Measurements from ENCODE around the gene CTRL.

CTRL gene

DNA sequence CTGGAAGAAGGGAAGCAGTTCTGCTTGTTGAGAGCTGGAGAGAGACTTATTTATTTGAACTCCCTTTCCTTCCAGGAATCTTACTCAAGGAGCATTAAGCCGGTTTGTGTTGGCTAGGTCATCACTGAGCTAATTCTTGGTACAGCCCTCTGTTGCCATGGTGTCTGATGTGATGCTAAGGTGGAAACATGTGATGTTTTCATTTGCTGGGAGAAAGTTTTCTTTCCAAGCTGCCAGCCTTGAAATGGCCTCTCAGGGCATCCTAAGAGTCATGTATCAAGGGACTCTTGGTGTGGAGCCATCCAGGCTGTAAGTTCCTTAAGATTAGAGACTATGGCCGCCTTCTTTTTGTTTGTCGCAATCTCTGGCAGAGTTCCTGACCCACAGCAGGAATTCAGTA, 34.4 kb downstream of the CTRL start:
- no peaks in the 10 kb centered on the region for H3K27me3 ChIP-seq
- no peak overlapping the region for H3K27ac ChIP-seq
- H3K4me2 ChIP-seq: no peak overlapping the region
- H3K4me3 ChIP-seq: no peak overlapping the region
- H3K36me3 ChIP-seq: peaks cover 0 to 36% (median 28%) of the 10 kb centered on the region in 11 experiments; a peak in 15 of 22 replicates
- H3K4me1 ChIP-seq: peaks cover 16 to 22% (median 19%) of the 10 kb centered on the region in 10 experiments
- H4K20me1 ChIP-seq: peaks cover 23 to 77% (median 55%) of the 10 kb centered on the region in 11 experiments; a peak in 17 of 22 replicates
- TF ChIP-seq Cebpa-rat (IDR thresholded peaks at IDR 0.05): no peak
- no peak overlapping the region for H3K9ac ChIP-seq
- H3K9me3 ChIP-seq (replicated peaks in 1 of 11): no peaks in the 10 kb centered on the region

- no peaks in the 10 kb centered on the region for H3K9me3 ChIP-seq (replicated peaks in 1 of 11)
- H3K27me3 ChIP-seq: no peaks in the 10 kb centered on the region
- H3K4me1 ChIP-seq: peaks cover 17 to 25% (median 20%) of the 10 kb centered on the region in 10 experiments
- peak overlapping the region; percentile 86 to 99 (median 95) for H3K4me2 ChIP-seq
- peaks cover 0 to 18% (median 4%) of the 10 kb centered on the region in 11 experiments; a peak in 6 of 22 replicates for H3K36me3 ChIP-seq
- H3K9ac ChIP-seq: peak overlapping the region; percentile 95 to 99 (median 98)
- H4K20me1 ChIP-seq: peaks cover 10 to 45% (median 25%) of the 10 kb centered on the region in 11 experiments; a peak in 15 of 22 replicates
- TF ChIP-seq Cebpa-rat (IDR thresholded peaks at IDR 0.05): no peak
- peak overlapping the region; percentile 89 to 99 (median 92) for H3K4me3 ChIP-seq
- H3K27ac ChIP-seq: peak overlapping the region; percentile 90 to 97 (median 96)
Measured at GRCh38 chr16:67893743-67894399, 37.8 kb downstream of the CTRL start.

GRCh38 chr16:67892899-67893742, 38.5 kb downstream of the CTRL start, which contains the start of gene PSKH1:
Gene PSKH1 (plus strand): TSS chr16:67893254. CDS start chr16:67908750, 15,496 bp downstream.
- peak within 1 kb of the TSS; percentile 95 to 99 (median 98) for H3K9ac ChIP-seq
- peaks cover 17 to 25% (median 20%) of the 10 kb centered on the region in 10 experiments for H3K4me1 ChIP-seq
- no peak for TF ChIP-seq Cebpa-rat (IDR thresholded peaks at IDR 0.05)
- peak within 1 kb of the TSS; percentile 89 to 99 (median 92) for H3K4me3 ChIP-seq
- H3K27me3 ChIP-seq: no peaks in the 10 kb centered on the region
- H4K20me1 ChIP-seq: peaks cover 8 to 38% (median 19%) of the 10 kb centered on the region in 11 experiments; a peak in 15 of 22 replicates
- H3K36me3 ChIP-seq: peaks cover 0 to 23% (median 8%) of the 10 kb centered on the region in 11 experiments; a peak in 6 of 22 replicates
- H3K27ac ChIP-seq: peak within 1 kb of the TSS; percentile 90 to 97 (median 96)
- peak within 1 kb of the TSS; percentile 86 to 99 (median 95) for H3K4me2 ChIP-seq
- no peaks in the 10 kb centered on the region for H3K9me3 ChIP-seq (replicated peaks in 1 of 11)

DNA sequence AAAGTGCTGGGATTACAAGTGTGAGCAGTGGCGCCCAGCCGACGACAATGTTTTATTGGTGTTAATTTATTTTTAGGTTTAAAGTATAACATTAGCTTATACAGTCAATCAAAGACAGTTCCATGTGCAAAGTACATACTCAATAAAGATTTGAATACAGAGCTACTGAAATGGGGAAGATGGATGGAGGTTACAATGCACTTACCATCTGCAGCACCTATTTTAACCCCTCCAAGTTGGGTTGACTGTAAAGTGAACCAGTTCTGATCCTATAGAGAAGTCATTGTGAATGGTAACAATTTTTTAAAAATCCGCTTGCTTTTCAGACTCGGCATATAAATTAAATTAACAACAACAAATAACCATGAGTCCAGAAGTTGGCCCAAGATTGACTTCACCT, 39.3 kb downstream of the CTRL start:
- Histone ChIP-seq H3K4me2 (peak overlapping the region; percentile 61 to 88 (median 71)), H3K27me3 (no peaks in the 10 kb centered on the region), H3K36me3 (peaks cover 0 to 21% (median 2%) of the 10 kb centered on the region in 11 experiments; a peak in 7 of 22 replicates), H3K27ac (peak overlapping the region in 7 of 11 experiments; percentile 11 to 96 (median 43); a peak in 11 of 22 replicates), H3K4me3 (peak overlapping the region; percentile 89 to 99 (median 92)), H4K20me1 (peaks cover 7 to 30% (median 11%) of the 10 kb centered on the region in 11 experiments; a peak in 13 of 22 replicates), H3K4me1 (peaks cover 17 to 25% (median 20%) of the 10 kb centered on the region in 10 experiments), H3K9me3 (replicated peaks in 1 of 11) (no peaks in the 10 kb centered on the region), H3K9ac (peak overlapping the region; percentile 69 to 99 (median 98))
- no peak for TF ChIP-seq Cebpa-rat (IDR thresholded peaks at IDR 0.05)

DNA sequence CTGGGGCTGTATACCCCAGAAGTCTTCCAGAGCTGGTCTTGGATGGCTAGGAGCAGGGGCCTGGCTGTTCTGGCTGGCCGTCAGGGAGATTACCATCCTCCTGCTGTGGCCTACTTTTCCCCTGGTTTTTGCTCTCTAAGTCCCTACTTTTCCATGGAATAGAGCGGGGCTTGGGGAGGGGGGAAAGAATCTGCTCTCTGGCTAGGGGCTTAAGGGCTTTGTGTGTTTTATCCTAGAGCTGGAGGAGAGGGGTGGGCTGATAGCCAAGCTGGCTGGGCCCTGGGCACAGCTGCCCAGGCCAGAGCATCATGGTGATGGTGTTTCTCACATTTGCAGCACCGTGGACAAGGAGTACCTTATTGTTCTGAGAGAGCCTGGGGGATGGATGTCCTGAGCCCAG, 43.3 kb downstream of the CTRL start:
- no peak overlapping the region for H3K27ac ChIP-seq
- H3K27me3 ChIP-seq: no peaks in the 10 kb centered on the region
- H3K4me3 ChIP-seq: no peak overlapping the region
- peak overlapping the region in 2 of 11 experiments; percentile 3 to 15; a peak in 1 of 22 replicates for H3K9ac ChIP-seq
- H3K36me3 ChIP-seq: peaks cover 35 to 52% (median 38%) of the 10 kb centered on the region in 11 experiments
- H3K4me1 ChIP-seq: peaks cover 5 to 8% (median 7%) of the 10 kb centered on the region in 10 experiments; a peak in 16 of 20 replicates
- no peaks in the 10 kb centered on the region for H3K9me3 ChIP-seq (replicated peaks in 1 of 11)
- no peak overlapping the region for H3K4me2 ChIP-seq
- peaks cover 4 to 33% (median 16%) of the 10 kb centered on the region in 11 experiments; a peak in 19 of 22 replicates for H4K20me1 ChIP-seq
- TF ChIP-seq Cebpa-rat (IDR thresholded peaks at IDR 0.05): no peak

DNA sequence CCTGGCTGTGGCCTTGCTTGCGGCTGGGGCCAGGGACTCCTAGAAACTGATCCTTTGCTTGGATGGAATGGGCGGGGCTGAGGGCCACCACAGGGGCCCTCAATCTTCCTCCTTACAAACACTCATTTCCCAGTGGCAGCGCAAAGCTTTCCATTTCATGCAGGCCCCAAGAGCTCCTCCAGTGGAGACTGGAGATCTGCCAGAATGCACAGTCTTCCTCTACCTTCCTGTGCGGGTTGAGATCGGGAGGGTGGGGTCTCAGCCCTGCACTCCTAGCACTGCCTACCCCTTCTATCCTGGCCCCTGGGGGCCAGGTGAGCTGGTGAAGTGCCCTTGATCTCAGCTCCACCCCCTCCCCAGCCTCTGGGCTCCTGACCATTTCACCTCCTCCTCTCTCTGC, 45.3 kb downstream of the CTRL start:
- TF ChIP-seq Cebpa-rat (IDR thresholded peaks at IDR 0.05): no peak
- Histone ChIP-seq H3K4me3 (no peak overlapping the region), H3K36me3 (peaks cover 54 to 72% (median 58%) of the 10 kb centered on the region in 11 experiments), H3K9ac (0 out of 22 replicates have a peak overlapping the region, but pooled peaks of 2 of the 11 experiments have one; percentile 6 to 31), H3K9me3 (replicated peaks in 1 of 11) (no peaks in the 10 kb centered on the region), H4K20me1 (peaks cover 4 to 53% (median 35%) of the 10 kb centered on the region in 11 experiments; a peak in 19 of 22 replicates), H3K4me2 (no peak overlapping the region), H3K27ac (no peak overlapping the region), H3K4me1 (no peaks in the 10 kb centered on the region), H3K27me3 (no peaks in the 10 kb centered on the region)

- Histone ChIP-seq H3K27ac (no peak overlapping the region), H3K27me3 (no peaks in the 10 kb centered on the region), H3K36me3 (peaks cover 58 to 76% (median 62%) of the 10 kb centered on the region in 11 experiments), H3K9ac (0 out of 22 replicates have a peak overlapping the region, but pooled peaks of 1 of the 11 experiments have one; percentile 31), H3K9me3 (replicated peaks in 1 of 11) (no peaks in the 10 kb centered on the region), H4K20me1 (peaks cover 4 to 57% (median 39%) of the 10 kb centered on the region in 11 experiments; a peak in 19 of 22 replicates), H3K4me1 (no peaks in the 10 kb centered on the region), H3K4me3 (no peak overlapping the region), H3K4me2 (no peak overlapping the region)
- no peak for TF ChIP-seq Cebpa-rat (IDR thresholded peaks at IDR 0.05)
Measured at GRCh38 chr16:67885976-67886375, 45.7 kb downstream of the CTRL start.

DNA sequence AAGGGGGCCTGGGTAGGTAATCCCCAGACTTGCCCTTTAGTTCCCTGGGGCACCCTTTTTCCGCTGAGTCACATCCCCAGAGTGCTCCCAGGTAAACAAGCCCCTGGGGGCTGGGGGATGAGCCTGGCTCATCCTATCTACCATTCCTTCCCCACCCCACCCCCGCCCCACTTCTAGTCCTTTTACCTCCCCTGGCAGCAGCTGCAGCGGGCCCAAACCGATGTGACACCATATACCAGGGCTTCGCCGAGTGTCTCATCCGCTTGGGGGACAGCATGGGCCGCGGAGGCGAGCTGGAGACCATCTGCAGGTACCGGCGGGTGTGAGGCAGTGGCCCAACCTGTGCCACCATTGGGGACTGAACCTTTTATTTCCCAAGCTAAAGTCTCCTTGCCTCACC, 46.1 kb downstream of the CTRL start:
- Histone ChIP-seq H3K36me3 (peaks cover 63 to 80% (median 66%) of the 10 kb centered on the region in 11 experiments), H3K4me1 (no peaks in the 10 kb centered on the region), H3K27ac (no peak overlapping the region), H3K9ac (no peak overlapping the region), H4K20me1 (peaks cover 4 to 61% (median 42%) of the 10 kb centered on the region in 11 experiments; a peak in 19 of 22 replicates), H3K27me3 (no peaks in the 10 kb centered on the region), H3K4me2 (no peak overlapping the region), H3K4me3 (no peak overlapping the region), H3K9me3 (replicated peaks in 1 of 11) (no peaks in the 10 kb centered on the region)
- no peak for TF ChIP-seq Cebpa-rat (IDR thresholded peaks at IDR 0.05)

All from BLaER1 treated with 17β-estradiol and CSF1 and Interleukin-3, amounts not matched to agents 10 nM and 100 nM (cell line).